Measurements from ENCODE around the gene BNIP3. TPM values are rescaled to one million over a fixed set of nuclear protein-coding genes. Genes with fewer than 3 reads are reported as not detected.

BNIP3 gene
- total and polyA plus RNA-seq, 2 of the 13 experiments (the other 11 are each of a cell fraction or from before 2014, with no cell fraction given): 73.7 to 223 TPM

- no TSS peak for BruUV-seq (replicated peaks)
Observed at GRCh38 chr10:131979336-131979735, 2.4 kb downstream of the BNIP3 start.

More at GRCh38 chr10:131979336-131979735, 2.4 kb downstream of the BNIP3 start:
- peaks cover 66% of the 10 kb centered on the region for H4K20me1 ChIP-seq (ENCODE audit: insufficient read depth, low read length)
- H3K79me2 ChIP-seq (ENCODE audit: insufficient read depth, low read length): peaks cover 73% of the 10 kb centered on the region
- peaks cover 73% of the 10 kb centered on the region for H3K4me1 ChIP-seq (ENCODE audit: insufficient read depth, low read length)
- H3K9ac ChIP-seq (ENCODE audit: insufficient read depth, low read depth, low read length): peak overlapping the region; percentile 91
- intact Hi-C loops (cut with micrococcal nuclease; ENCODE audit: unreplicated experiment): loop anchor here (2.0 to 5.0 kb wide), 2 partner anchors 43 to 77 kb away; partner anchors contain the start of gene PPP2R2D
- peaks cover 8 to 28% of the 10 kb centered on the region in 2 experiments for H3K36me3 ChIP-seq (replicated peaks in 1 of 2; ENCODE audit: control insufficient read depth in 1 of 2, insufficient read depth in 2 of 2, low read length in 2 of 2)
- H3K9me3 ChIP-seq (ENCODE audit: low read length): no peaks in the 10 kb centered on the region
- peak overlapping the region; percentile 91 for H3K4me2 ChIP-seq (ENCODE audit: low read depth, low read length)
- FAIRE-seq: no peak
- no peak for DNase-seq (ENCODE audit: low spot score)
- 31% methylated on average over 7 of the region's 7 CpGs for WGBS (ENCODE audit: low lambda C conversion rate)
- POLR2A ChIA-PET: interaction anchor here (1.6 to 4.3 kb wide), 3 partner anchors 18 to 87 kb away, joined by 3 to 49 read pairs (median 17); partner anchors contain the start of gene PPP2R2D
- CTCF ChIA-PET (ENCODE audit: low intra/inter-chr PET ratio, low total read pairs): no interaction called here
- no peak for ATAC-seq
- peak; percentile 27; the same call in 1 of the 2 replicates for TF ChIP-seq ZNF354B (CRISPR knock-in tag; IDR thresholded peaks at IDR 0.05)
- no peak for TF ChIP-seq ZFYVE20 (CRISPR knock-in tag; IDR thresholded peaks at IDR 0.05; ENCODE audit: borderline replicate concordance, low read depth)
- 0 out of 2 replicates have a peak, but pooled peaks have one; percentile 5 for TF ChIP-seq HDAC1 (CRISPR knock-in tag; IDR thresholded peaks at IDR 0.05)
- 0 out of 2 replicates have a peak, but pooled peaks have one; percentile 9 for TF ChIP-seq PATZ1 (CRISPR knock-in tag; IDR thresholded peaks at IDR 0.05)
- TF ChIP-seq HNF4G (IDR thresholded peaks at IDR 0.05; ENCODE audit: borderline replicate concordance, low read depth, low read length): no peak
- no peak for TF ChIP-seq HNF4G (CRISPR knock-in tag; IDR thresholded peaks at IDR 0.05; ENCODE audit: borderline replicate concordance, low read depth)
- TF ChIP-seq HOXA9 (CRISPR knock-in tag; IDR thresholded peaks at IDR 0.05; ENCODE audit: borderline replicate concordance): no peak
- no peak for TF ChIP-seq CREB3 (CRISPR knock-in tag; IDR thresholded peaks at IDR 0.05)
- 0 out of 4 replicates have a peak, but pooled peaks of 1 of the 2 experiments have one; percentile 32 for TF ChIP-seq ATF4 (CRISPR knock-in tag; IDR thresholded peaks at IDR 0.05)
- TF ChIP-seq EHMT2 (IDR thresholded peaks at IDR 0.05; ENCODE audit: borderline replicate concordance, low read depth, low read length): no peak
- 0 out of 2 replicates have a peak, but pooled peaks have one; percentile 2 for TF ChIP-seq UBTF (CRISPR knock-in tag; IDR thresholded peaks at IDR 0.05)
- TF ChIP-seq ASH2L (IDR thresholded peaks at IDR 0.05; ENCODE audit: insufficient read length, low read depth, low read length): peak; percentile 16
- TF ChIP-seq RXRB (CRISPR knock-in tag; IDR thresholded peaks at IDR 0.05; ENCODE audit: borderline replicate concordance): 0 out of 2 replicates have a peak, but pooled peaks have one; percentile 6
- no peak for TF ChIP-seq GATA4 (IDR thresholded peaks at IDR 0.05; ENCODE audit: borderline replicate concordance, low read depth)
- no peak for TF ChIP-seq SOX13 (IDR thresholded peaks at IDR 0.05)
- TF ChIP-seq SOX13 (CRISPR knock-in tag; conservative IDR thresholded peaks at IDR 0.05 in 1 of 2, IDR thresholded peaks at IDR 0.05 in 1 of 2): no peak
- TF ChIP-seq PRPF4 (IDR thresholded peaks at IDR 0.05; ENCODE audit: low read depth, low read length, poor library complexity, severe bottlenecking): no peak
- peak overlapping the region; percentile 88 to 98 (median 91) for H3K4me3 ChIP-seq (replicated peaks in 1 of 3; ENCODE audit: insufficient read depth in 1 of 3, low read depth in 2 of 3, low read length in 3 of 3)
- H3K27me3 ChIP-seq (ENCODE audit: control insufficient read depth in 1 of 2, insufficient read depth in 2 of 2, low read length in 2 of 2): no peaks in the 10 kb centered on the region; a peak in 1 of 5 replicates
- H2AFZ ChIP-seq (ENCODE audit: low read length): no peak overlapping the region
- in situ Hi-C loops (cut with HindIII; ENCODE audit: extremely low pct_ligation_motif_present, low pct_unique_long_range_greater_than_20kb): loop anchor here (5.0 kb wide), 1 partner anchor 43 kb away; no protein-coding TSS in a partner anchor
- peak overlapping the region; percentile 64 for H3K27ac ChIP-seq (ENCODE audit: extremely low read length, insufficient read depth, low read length)

Measured in HepG2 (cell line).